ENCODE results near the gene AFAP1. TPM values are rescaled to one million over a fixed set of nuclear protein-coding genes. Genes with fewer than 3 reads are reported as not detected.

Gene AFAP1
- total RNA-seq, 5 donors from 2014 or later (not counting 1 experiment from before 2014, with no cell fraction given) = 4.8 to 34.8 (median 20.3) TPM

DNA sequence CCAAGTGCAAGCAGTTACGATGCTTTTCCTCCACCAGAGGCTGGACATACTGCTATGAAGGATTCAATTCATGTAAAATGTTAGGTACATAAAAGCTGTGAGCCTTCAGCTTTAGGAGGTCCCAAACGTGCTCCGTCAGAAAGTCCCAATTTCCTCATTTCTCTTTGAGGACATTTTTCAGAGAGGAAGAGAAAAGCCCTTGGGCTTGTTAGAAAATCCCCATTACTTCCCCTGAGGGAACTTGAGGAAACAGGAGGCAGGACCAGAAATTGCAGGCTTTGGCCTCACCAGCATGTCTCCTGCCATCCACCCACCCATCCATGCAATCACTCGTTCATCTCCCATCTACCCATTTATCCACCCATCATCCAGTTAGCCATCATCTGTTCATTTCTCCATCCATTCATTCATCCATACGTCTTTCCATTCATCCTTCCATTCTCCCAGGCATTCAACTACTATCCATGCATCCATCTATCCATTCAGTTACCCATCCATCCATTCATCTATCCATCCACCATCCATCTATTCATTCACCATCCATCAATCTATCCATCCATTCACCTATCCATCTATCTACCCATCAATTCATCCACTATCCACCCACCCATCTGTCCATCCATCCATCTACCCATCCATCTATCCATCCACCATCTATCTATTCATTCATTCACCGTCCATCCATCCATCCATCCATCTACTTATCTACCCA lies 223.5 kb downstream of the AFAP1 start:
- H3K27ac Mint-ChIP-seq = no peak overlapping the region

DNA sequence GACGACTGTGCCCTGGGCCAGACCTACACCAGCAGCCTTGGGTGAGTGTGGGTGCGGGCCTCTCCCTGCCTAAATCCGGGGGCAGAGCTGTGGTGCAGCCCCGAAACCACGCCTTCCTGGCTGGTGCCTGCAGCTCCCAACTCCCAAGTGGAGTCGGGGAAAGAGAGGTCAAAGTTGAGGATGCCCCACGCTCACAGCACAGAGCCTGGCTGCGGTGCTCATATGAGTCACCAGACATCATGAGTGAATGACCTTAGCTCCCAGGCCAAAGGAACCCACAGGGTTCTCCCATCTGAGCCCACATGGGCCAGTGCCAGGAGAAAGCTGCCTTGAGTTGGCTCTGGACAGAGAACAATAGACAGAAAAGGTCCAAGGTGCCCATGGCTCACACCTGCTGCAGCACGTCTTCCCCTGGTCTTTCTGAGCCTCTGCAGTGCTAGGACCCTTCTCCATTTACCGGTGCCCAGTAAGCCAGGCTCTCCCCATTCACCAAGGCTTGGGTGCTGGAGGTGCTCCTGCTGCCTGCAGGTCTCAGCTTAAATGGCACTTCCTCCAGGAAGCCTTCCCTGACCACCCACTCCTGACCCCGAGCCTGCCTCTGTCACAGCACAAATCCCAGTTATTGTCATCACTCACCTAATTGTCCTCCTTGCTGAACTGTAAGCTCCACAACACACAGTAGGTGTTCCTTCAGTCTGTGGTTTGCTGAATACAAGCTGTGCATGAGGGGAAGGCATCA lies 224.2 kb downstream of the AFAP1 start:
- Mint-ChIP-seq H3K4me3 (no peak overlapping the region), H3K36me3 (no peaks in the 10 kb centered on the region), H3K9me3 (peaks cover 0 to 4% (median 0%) of the 10 kb centered on the region in 3 donors), H3K4me1 (peaks cover 0 to 4% (median 3%) of the 10 kb centered on the region in 3 donors), H3K27ac (no peak overlapping the region), H3K27me3 (peaks cover 7 to 15% of the 10 kb centered on the region in 2 donors)
- no peak for DNase-seq
- Histone ChIP-seq H3K4me1 (ENCODE audit: control insufficient read depth in 1 of 2, extremely low read depth in 1 of 2, insufficient read depth in 2 of 2, low read length in 2 of 2) (peaks cover 0 to 8% of the 10 kb centered on the region in 2 experiments), H3K9me3 (no peaks in the 10 kb centered on the region), H3K36me3 (ENCODE audit: control insufficient read depth in 2 of 2, extremely low read depth in 1 of 2, insufficient read depth in 1 of 2, low read length in 1 of 2) (no peaks in the 10 kb centered on the region), H3K27me3 (replicated peaks in 1 of 2; ENCODE audit: control insufficient read depth in 2 of 2, extremely low read depth in 1 of 2, insufficient read depth in 2 of 2, low read length in 1 of 2) (peaks cover 0 to 25% of the 10 kb centered on the region in 2 experiments), H3K27ac (ENCODE audit: low read length) (no peak overlapping the region), H3K4me3 (ENCODE audit: control insufficient read depth in 1 of 2, extremely low read depth in 1 of 2, low read length in 1 of 2) (no peak overlapping the region)
- CTCF ChIA-PET = no interaction called here
- WGBS (ENCODE audit: insufficient coverage) = 84% methylated on average over 10 of the region's 11 CpGs
- ATAC-seq (replicated peaks in 1 of 4) = no peak
- POLR2A ChIA-PET = no interaction called here

More for the DNA sequence above, 223.5 kb downstream of the AFAP1 start:
- Histone ChIP-seq H3K27ac (ENCODE audit: low read length) (no peak overlapping the region), H3K4me1 (ENCODE audit: control insufficient read depth in 1 of 2, extremely low read depth in 1 of 2, insufficient read depth in 2 of 2, low read length in 2 of 2) (peaks cover 0 to 8% of the 10 kb centered on the region in 2 experiments), H3K9me3 (no peaks in the 10 kb centered on the region), H3K27me3 (replicated peaks in 1 of 2; ENCODE audit: control insufficient read depth in 2 of 2, extremely low read depth in 1 of 2, insufficient read depth in 2 of 2, low read length in 1 of 2) (peaks cover 0 to 32% of the 10 kb centered on the region in 2 experiments), H3K4me3 (ENCODE audit: control insufficient read depth in 1 of 2, extremely low read depth in 1 of 2, low read length in 1 of 2) (no peak overlapping the region), H3K36me3 (ENCODE audit: control insufficient read depth in 2 of 2, extremely low read depth in 1 of 2, insufficient read depth in 1 of 2, low read length in 1 of 2) (no peaks in the 10 kb centered on the region)
- POLR2A ChIA-PET = no interaction called here
- 47% methylated on average over 3 of the region's 6 CpGs for WGBS (ENCODE audit: insufficient coverage)
- CTCF ChIA-PET = no interaction called here
- peaks cover 0 to 4% (median 3%) of the 10 kb centered on the region in 3 donors for H3K4me1 Mint-ChIP-seq
- peaks cover 7 to 15% of the 10 kb centered on the region in 2 donors for H3K27me3 Mint-ChIP-seq
- peaks cover 0 to 4% (median 0%) of the 10 kb centered on the region in 3 donors for H3K9me3 Mint-ChIP-seq
- no peak overlapping the region for H3K4me3 Mint-ChIP-seq
- no peaks in the 10 kb centered on the region for H3K36me3 Mint-ChIP-seq
- ATAC-seq (replicated peaks in 1 of 4) (no peak), DNase-seq (no peak)

DNA sequence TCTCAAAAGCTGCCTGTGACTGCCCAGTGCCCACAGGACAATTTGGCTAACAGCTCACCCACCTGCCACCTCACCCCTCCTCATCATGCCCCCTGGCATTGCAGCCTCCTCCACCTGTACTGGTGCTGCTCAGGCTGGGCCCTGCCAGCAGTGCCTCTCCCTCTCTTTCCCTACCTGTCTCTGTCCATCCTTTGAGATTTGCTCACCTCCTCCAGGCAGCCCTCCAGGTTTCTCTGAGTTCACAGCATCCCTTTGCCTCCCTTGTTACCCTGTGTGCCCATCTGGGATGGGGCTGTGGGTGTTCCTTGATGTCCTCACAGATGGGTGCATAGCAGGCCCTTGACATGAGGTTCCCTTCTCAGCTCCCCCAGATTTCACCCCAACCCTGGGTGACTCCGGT lies 224.9 kb downstream of the AFAP1 start:
- Histone ChIP-seq H3K4me1 (ENCODE audit: control insufficient read depth in 1 of 2, extremely low read depth in 1 of 2, insufficient read depth in 2 of 2, low read length in 2 of 2) (peaks cover 0 to 6% of the 10 kb centered on the region in 2 experiments), H3K4me3 (ENCODE audit: control insufficient read depth in 1 of 2, extremely low read depth in 1 of 2, low read length in 1 of 2) (no peak overlapping the region), H3K27ac (ENCODE audit: low read length) (no peak overlapping the region), H3K27me3 (replicated peaks in 1 of 2; ENCODE audit: control insufficient read depth in 2 of 2, extremely low read depth in 1 of 2, insufficient read depth in 2 of 2, low read length in 1 of 2) (peaks cover 0 to 22% of the 10 kb centered on the region in 2 experiments), H3K36me3 (ENCODE audit: control insufficient read depth in 2 of 2, extremely low read depth in 1 of 2, insufficient read depth in 1 of 2, low read length in 1 of 2) (no peaks in the 10 kb centered on the region), H3K9me3 (no peaks in the 10 kb centered on the region)
- Mint-ChIP-seq H3K4me1 (peaks cover 0 to 3% (median 1%) of the 10 kb centered on the region in 3 donors), H3K27ac (no peak overlapping the region), H3K9me3 (peaks cover 0 to 4% (median 0%) of the 10 kb centered on the region in 3 donors), H3K36me3 (no peaks in the 10 kb centered on the region), H3K27me3 (peaks cover 5 to 10% of the 10 kb centered on the region in 2 donors), H3K4me3 (no peak overlapping the region)
- ChIA-PET POLR2A (no interaction called here), CTCF (no interaction called here)
- DNase-seq = no peak
- no peak for ATAC-seq (replicated peaks in 1 of 4)
- 100% methylated on average over 1 of the region's 1 CpG for WGBS (ENCODE audit: insufficient coverage)

DNA sequence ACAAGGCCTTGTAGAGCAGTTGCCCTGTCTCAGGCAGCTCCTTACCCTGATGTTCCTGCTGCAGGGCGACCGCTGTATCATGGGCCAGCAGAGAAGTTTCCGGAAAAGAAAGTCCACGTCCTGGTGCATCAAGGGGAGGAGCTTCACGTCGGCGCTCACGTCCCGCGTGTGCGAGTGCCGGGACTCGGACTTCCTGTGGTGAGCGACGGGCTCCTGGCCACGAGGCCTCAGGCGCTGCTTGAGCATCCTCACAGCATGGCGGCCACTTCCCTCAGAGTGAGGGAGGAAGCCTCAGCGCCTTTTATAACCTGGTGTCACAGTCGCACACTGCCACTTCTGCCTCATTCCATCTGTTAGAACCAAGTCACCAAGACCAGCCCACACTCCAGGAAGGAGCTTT lies 225.5 kb downstream of the AFAP1 start:
- Mint-ChIP-seq H3K27me3 (peaks cover 2 to 10% of the 10 kb centered on the region in 2 donors), H3K4me3 (no peak overlapping the region), H3K27ac (no peak overlapping the region), H3K9me3 (peaks cover 0 to 4% (median 0%) of the 10 kb centered on the region in 3 donors), H3K4me1 (no peaks in the 10 kb centered on the region), H3K36me3 (no peaks in the 10 kb centered on the region)
- DNase-seq (no peak), ATAC-seq (replicated peaks in 1 of 4) (no peak)
- no peak overlapping the region for H3K4me3 ChIP-seq (ENCODE audit: control insufficient read depth in 1 of 2, extremely low read depth in 1 of 2, low read length in 1 of 2)
- no peak overlapping the region for H3K27ac ChIP-seq (ENCODE audit: low read length)
- H3K27me3 ChIP-seq (replicated peaks in 1 of 2; ENCODE audit: control insufficient read depth in 2 of 2, extremely low read depth in 1 of 2, insufficient read depth in 2 of 2, low read length in 1 of 2) = peaks cover 0 to 17% of the 10 kb centered on the region in 2 experiments
- H3K36me3 ChIP-seq (ENCODE audit: control insufficient read depth in 2 of 2, extremely low read depth in 1 of 2, insufficient read depth in 1 of 2, low read length in 1 of 2) = no peaks in the 10 kb centered on the region
- H3K9me3 ChIP-seq = no peaks in the 10 kb centered on the region
- CTCF ChIA-PET = no interaction called here
- H3K4me1 ChIP-seq (ENCODE audit: control insufficient read depth in 1 of 2, extremely low read depth in 1 of 2, insufficient read depth in 2 of 2, low read length in 2 of 2) = peaks cover 0 to under 1% of the 10 kb centered on the region in 2 experiments
- WGBS (ENCODE audit: insufficient coverage) = 89% methylated on average over 18 of the region's 20 CpGs
- POLR2A ChIA-PET = no interaction called here

DNA sequence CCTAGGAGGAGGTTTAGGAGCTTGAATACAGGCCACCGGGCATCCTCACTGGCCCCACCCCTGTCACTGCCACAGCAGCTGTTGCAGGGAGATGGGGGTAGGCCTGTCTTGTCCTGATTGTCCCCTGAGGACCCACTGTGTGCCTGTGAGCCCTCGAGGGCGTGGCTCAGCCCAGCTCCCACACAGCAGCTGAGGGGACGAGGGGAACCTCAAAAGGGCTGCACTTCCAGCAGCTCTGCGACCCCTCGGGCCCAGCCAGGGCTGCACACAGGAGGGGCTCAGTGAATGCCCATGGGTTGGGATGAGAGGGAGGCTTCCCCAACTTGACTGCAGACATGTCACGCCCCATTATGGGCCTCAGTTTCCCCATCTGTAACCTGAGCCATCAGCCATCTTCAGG lies 225.9 kb downstream of the AFAP1 start:
- H3K9me3 Mint-ChIP-seq = peaks cover 0 to 4% (median 0%) of the 10 kb centered on the region in 3 donors
- H3K4me1 Mint-ChIP-seq = no peaks in the 10 kb centered on the region
- no peak overlapping the region for H3K27ac Mint-ChIP-seq
- Histone ChIP-seq H3K27ac (ENCODE audit: low read length) (no peak overlapping the region), H3K4me3 (ENCODE audit: control insufficient read depth in 1 of 2, extremely low read depth in 1 of 2, low read length in 1 of 2) (no peak overlapping the region), H3K27me3 (replicated peaks in 1 of 2; ENCODE audit: control insufficient read depth in 2 of 2, extremely low read depth in 1 of 2, insufficient read depth in 2 of 2, low read length in 1 of 2) (peaks cover 0 to 13% of the 10 kb centered on the region in 2 experiments), H3K9me3 (no peaks in the 10 kb centered on the region), H3K36me3 (ENCODE audit: control insufficient read depth in 2 of 2, extremely low read depth in 1 of 2, insufficient read depth in 1 of 2, low read length in 1 of 2) (no peaks in the 10 kb centered on the region), H3K4me1 (ENCODE audit: control insufficient read depth in 1 of 2, extremely low read depth in 1 of 2, insufficient read depth in 2 of 2, low read length in 2 of 2) (no peaks in the 10 kb centered on the region)
- DNase-seq (no peak), ATAC-seq (replicated peaks in 1 of 4) (no peak)
- WGBS (ENCODE audit: insufficient coverage) = 75% methylated on average over 3 of the region's 7 CpGs
- H3K36me3 Mint-ChIP-seq = no peaks in the 10 kb centered on the region
- ChIA-PET CTCF (no interaction called here), POLR2A (no interaction called here)
- H3K27me3 Mint-ChIP-seq = peaks cover 2 to 10% of the 10 kb centered on the region in 2 donors
- H3K4me3 Mint-ChIP-seq = no peak overlapping the region

DNA sequence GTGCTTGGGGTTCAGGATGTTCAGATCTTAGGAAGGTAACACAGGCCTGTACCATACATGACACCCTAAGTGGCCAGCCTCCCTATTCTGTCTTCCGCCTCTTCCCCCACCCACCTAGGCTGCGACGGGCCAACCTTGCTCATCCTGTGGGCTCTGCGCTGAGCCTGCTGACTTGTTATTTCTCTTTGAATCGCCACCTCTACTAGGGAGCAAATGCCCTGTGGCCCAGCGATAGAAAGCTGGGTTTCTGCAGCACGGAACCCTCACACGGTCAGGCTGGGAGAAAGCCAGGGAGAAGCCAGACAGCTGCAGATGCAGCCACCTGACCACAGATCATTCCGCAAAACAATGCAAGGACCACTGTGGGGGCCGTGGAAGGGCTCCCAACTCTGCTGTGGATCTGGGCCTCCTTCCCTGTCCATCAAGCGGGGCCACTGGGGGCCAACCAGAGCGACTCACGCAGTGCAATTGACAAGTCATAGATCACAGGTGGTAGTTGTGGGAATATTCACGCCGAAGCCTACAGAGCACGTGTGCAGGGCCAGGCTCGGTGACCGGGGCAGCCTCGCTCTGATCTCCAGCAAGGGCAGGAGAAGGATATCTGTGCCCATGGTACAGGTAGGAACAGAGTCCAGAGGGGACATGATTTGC lies 227.5 kb downstream of the AFAP1 start:
- Histone ChIP-seq H3K9me3 (no peaks in the 10 kb centered on the region), H3K36me3 (ENCODE audit: control insufficient read depth in 2 of 2, extremely low read depth in 1 of 2, insufficient read depth in 1 of 2, low read length in 1 of 2) (no peaks in the 10 kb centered on the region), H3K4me1 (ENCODE audit: control insufficient read depth in 1 of 2, extremely low read depth in 1 of 2, insufficient read depth in 2 of 2, low read length in 2 of 2) (no peaks in the 10 kb centered on the region), H3K4me3 (ENCODE audit: control insufficient read depth in 1 of 2, extremely low read depth in 1 of 2, low read length in 1 of 2) (no peak overlapping the region), H3K27ac (ENCODE audit: low read length) (no peak overlapping the region), H3K27me3 (replicated peaks in 1 of 2; ENCODE audit: control insufficient read depth in 2 of 2, extremely low read depth in 1 of 2, insufficient read depth in 2 of 2, low read length in 1 of 2) (peaks cover 0 to 1% of the 10 kb centered on the region in 2 experiments)
- peaks cover 1 to 6% of the 10 kb centered on the region in 2 donors for H3K27me3 Mint-ChIP-seq
- no peak overlapping the region for H3K27ac Mint-ChIP-seq
- H3K9me3 Mint-ChIP-seq = peaks cover 0 to 4% (median 0%) of the 10 kb centered on the region in 3 donors
- H3K4me3 Mint-ChIP-seq = no peak overlapping the region
- WGBS (ENCODE audit: insufficient coverage) = 89% methylated on average over 18 of the region's 19 CpGs
- ATAC-seq (replicated peaks in 1 of 4) = no peak
- no peak for DNase-seq
- H3K36me3 Mint-ChIP-seq = no peaks in the 10 kb centered on the region
- H3K4me1 Mint-ChIP-seq = no peaks in the 10 kb centered on the region
- CTCF ChIA-PET = no interaction called here
- POLR2A ChIA-PET = no interaction called here
